HS-27A (cell line): ENCODE results near the gene COPZ2.
"Not testable (repeated sequence)": the region's sequence is repeated elsewhere in the genome, so short reads cannot be mapped to it uniquely, and the experiment has no call there.

ENCODE experiments used
- DNase-seq: peaks from one replicate; pipeline ENCODE4 v3.0.0-alpha.2; 2012; ENCODE audit warnings: low read depth, missing footprints

The COPZ2 gene

GRCh38 chr17:48030531-48030930 lies 7.1 kb downstream of the COPZ2 start:
- no peak for DNase-seq

- DNase-seq = no peak
Observed at GRCh38 chr17:48028736-48029135, 8.9 kb downstream of the COPZ2 start.

- DNase-seq = no peak
Observed at GRCh38 chr17:48027322-48027981, 10.1 kb downstream of the COPZ2 start.

GRCh38 chr17:48026502-48027321 lies 10.9 kb downstream of the COPZ2 start:
- DNase-seq = peak; percentile 77

DNA sequence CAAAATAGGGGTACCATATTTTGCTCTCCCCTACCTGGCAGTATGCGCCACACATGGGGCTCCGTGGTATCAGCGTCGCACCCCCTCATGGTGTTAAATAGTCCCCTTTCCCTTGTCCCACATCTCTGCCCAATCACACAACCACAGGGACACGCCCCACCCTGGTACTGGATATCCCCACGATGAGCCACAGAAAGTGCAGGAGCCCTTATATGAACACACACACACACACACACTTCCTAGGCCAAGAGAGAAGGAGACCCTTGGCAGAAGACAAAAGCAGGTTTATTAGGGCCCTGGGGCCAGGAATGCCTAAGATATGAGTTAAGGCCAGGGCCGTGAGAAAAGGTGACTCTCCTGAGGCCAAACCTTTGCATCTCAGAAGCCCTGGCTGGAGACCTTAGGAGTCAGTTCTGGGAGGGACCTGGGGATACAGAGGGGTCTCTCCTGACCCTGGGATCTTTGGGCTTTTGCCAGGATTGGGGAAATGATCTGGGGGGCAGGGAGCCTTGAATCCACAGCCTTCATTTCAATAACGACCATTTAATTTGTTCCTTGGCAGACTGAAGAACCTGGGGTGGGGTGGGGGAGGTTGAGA lies 11.6 kb downstream of the COPZ2 start:
- no peak for DNase-seq

GRCh38 chr17:48025040-48025903 lies 12.3 kb downstream of the COPZ2 start:
- DNase-seq = peak; percentile 96

DNA sequence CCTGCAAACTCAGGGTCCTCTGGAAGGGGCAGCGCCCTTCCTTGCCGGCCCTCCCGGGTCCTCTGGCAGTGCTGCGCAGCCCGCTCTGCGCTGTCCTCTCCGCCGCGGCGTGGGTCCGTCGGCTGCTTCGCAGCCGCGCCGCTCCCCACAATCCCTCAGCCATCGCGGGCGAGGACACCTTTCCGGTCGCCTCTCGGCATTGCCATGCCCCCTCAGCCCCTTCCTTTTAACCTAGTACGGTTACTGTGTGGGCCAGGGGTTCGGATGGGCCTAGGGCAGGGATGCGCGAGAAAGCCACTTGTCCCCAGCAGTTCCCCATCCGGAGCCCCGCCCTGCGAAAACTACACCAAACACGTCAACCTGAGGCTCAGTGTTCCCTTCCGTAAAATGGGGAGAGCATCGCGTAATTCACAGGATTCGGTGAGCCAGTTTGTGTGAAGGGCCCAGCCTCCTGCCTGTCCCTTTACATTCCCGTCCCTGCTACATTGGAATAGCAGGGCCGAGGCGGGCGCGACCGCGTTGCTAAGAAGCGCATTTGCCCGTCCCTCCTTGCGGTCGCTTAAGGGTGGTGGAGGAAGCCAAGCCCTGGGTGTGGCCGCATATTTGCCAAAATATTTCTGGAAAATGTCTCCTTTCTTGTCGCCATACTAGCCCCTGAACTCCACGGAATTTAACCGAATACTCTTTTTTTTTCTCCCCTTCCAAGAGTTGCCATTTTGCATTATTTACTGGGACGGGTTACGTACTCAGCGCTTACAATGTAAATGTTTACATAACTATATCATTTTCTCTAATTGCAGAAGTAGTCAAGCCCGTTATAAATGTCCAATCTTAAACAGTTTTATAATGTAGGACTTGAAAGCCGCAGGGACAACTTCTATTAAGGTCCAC lies 13.2 kb downstream of the COPZ2 start:
- peak; percentile 81 for DNase-seq

- DNase-seq = no peak
Observed at GRCh38 chr17:48023400-48024148, 14.0 kb downstream of the COPZ2 start.

DNA sequence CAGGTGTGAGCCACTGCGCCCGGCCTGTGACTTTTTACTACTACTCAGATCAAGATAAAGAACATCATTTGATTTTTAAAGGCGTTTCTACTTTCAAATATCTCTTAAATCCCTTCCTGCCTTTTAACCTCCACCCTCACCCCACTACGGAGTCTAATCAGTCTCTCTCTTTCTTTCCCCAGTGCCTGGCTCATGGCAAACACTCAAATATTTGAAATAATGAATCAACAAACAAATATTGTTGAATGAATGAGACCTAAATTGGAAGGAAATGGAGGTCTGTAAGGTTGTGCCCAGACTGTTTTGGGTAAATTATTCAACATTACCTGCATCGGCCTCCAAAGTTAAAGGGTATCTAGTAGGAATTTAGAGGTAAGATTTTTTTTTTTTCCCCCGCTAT lies 14.7 kb downstream of the COPZ2 start:
- no peak for DNase-seq

GRCh38 chr17:48021934-48022333 lies 15.7 kb downstream of the COPZ2 start:
- DNase-seq = no peak

DNA sequence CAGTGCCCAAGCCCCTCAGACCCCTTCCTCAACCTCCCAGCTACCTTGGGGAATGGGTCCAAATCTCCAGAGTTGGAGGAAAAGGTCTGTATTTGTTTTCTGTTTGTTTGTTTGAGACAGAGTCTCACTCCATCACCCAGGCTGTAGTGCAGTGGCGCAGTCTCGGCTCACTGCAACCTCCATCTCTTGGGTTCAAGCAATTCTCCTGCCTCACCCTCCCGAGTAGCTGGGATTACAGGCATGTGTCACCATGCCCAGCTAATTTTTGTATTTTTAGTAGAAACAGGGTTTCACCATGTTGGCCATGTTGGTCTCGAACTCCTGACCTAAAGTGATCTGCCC lies 19.8 kb downstream of the COPZ2 start:
- not testable (repeated sequence) for DNase-seq

GRCh38 chr17:48016112-48016511 lies 21.5 kb downstream of the COPZ2 start:
- DNase-seq = no peak

DNA sequence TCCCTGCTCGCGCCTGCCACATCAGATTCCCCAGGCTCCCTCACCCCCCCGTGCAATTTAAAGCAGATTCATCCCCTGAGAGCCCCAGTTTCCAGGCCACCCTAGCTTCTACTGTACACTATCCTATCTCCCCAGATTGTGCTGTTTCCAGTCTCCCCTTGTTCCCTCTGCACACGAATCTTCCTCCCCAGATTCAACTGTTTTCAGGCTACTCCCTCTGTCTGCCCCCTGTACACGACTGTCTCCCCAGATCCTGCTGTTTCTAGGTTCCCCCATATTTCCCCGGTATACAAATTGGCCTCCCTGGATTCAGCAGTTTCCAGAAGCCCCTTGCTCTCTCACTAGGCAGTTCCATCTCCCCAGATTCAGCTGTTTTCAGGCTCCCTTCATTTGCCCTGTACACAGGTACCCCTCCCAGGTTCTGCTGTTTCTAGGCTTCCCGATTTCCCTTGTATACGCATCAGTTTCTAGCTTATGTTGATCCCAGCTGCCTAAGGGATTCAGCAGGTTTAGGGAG lies 22.9 kb downstream of the COPZ2 start:
- DNase-seq = no peak

- no peak for DNase-seq
Observed at GRCh38 chr17:48013876-48014594, 23.6 kb downstream of the COPZ2 start.

DNA sequence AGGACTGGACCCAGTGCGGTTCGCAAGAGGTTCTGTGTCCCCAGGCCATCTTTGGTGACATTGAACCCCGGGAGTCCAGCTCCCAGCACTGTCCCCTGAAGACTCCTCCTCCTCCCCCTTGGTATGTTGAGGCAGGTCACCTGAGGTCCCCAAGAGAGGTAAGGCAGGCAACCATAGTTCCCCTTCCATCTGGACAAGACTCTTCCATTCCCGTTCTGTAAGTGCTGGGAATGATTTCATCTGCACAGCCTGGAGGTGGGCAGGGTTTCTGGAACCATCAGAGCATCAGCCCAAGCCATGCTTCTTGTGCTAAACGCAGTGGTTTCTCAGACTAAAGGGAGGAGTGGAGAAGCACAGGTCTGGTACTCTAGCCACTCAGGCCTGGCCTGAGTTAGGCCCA lies 24.9 kb downstream of the COPZ2 start:
- no peak for DNase-seq

DNA sequence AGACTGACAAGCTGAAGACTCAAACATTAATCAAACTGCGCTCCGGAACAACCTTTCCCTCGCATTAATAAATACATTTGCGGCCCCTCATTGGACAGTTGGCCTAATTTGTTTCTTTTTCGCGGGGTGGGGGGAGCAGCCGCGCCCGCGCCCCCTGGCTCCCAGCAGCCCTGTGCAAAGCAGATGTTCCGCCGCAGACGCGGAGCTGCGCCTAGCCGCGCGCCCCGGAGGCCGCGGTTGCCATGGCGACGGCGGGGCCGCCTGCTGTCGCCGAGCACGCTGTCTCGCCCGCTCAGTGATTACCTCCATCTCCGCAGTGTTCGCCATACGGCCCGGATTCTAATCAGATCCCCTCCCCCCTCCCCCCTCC lies 25.5 kb downstream of the COPZ2 start:
- DNase-seq = no peak

DNA sequence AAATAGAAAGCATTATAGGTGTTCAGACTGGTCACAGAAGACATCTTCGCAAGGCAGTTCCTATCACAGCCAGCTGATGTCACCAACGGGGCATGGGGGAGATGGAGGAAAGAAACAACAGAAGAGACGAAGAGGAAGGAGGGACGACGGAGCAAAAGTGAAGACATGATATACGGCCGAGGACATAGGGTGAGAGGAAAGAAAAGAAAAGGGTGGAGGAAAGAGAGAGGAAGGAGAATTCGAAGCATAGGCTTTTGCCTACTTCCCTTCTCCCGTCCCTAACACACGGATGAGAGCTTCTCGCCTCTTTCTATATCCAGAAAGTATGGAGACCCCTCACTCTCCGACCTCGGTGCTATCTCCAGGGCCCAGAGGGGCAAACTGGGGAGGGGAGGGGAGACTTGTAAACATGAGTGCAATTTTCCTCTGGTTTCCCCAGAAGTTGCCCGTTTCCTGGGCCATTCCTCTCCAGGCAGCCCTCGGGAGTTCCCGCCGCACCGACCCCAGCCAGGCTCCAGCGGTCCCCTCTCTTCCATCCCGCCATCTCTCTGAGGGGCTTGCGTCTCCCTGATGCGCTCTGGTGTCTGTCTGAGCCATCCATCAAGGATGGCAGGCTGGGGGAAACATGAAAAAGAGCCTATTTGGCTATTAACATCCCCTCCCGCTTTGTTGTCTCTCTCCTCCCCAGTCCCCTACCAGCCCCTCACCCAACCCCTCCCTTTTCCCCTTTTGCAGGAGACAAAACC lies 26.0 kb downstream of the COPZ2 start:
- DNase-seq = no peak

GRCh38 chr17:48010193-48010592 lies 27.4 kb downstream of the COPZ2 start:
- no peak for DNase-seq
